Measurements from ENCODE around the gene NCKAP5L. TPM values are rescaled to one million over a fixed set of nuclear protein-coding genes. Genes with fewer than 3 reads are reported as not detected.
A peak's percentile ranks its signal among the peaks of the same experiment; 100 is the strongest.

The NCKAP5L gene
- polyA plus RNA-seq, 1 donor (not counting 4 experiments of a cell fraction or from before 2014, with no cell fraction given) = 3.9 TPM

DNA sequence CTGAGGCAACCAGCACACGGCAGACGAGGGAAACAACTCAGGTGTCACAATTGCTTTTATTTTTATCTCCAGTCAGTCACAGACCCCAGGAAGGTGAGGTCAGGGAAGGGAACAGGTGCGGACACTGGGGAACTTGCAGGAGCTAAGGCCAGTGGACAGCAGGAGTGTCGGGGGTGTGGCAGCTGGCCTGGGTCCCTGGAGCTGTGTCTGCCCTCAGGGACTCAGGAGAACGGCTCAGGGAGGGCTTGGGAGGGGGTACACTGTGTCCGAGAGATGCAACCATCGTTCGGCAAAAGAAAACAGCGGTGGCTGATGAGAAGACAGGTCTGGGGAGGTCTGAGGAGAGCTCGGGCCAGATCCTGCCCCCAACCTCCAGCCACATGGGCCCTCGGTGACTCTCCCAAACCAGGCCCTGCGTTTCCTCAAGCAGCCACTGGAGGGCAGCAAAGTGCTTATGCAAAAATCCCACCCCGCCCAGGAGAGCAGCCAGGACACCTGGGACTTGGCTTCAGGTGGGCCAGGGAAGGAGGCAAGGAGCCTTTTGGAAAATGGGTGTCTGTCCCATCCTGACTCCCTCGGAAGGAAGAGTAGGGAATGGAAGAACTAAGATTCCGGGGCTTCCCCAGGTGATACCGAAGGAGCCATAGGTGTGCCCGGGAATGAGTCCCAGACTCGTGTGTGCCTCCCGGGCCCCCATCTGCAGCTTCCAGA is 38.8 kb upstream of the NCKAP5L start:
- Histone ChIP-seq H3K4me2 (ENCODE audit: control insufficient read depth, extremely low read depth, insufficient read depth, low read depth, low read length) (peak overlapping the region; percentile 57), H3K9me3 (ENCODE audit: control insufficient read depth, low read depth, low read length) (no peaks in the 10 kb centered on the region), H2AFZ (ENCODE audit: control insufficient read depth, low read length) (peak overlapping the region; percentile 36), H3K4me1 (ENCODE audit: control insufficient read depth, extremely low read depth, insufficient read depth, low read length) (peaks cover 10% of the 10 kb centered on the region), H3K27ac (ENCODE audit: control insufficient read depth, insufficient read depth, low read length) (no peak overlapping the region), H3K9ac (ENCODE audit: control insufficient read depth, extremely low read depth, insufficient read depth, low read length) (no peak overlapping the region), H3K4me3 (ENCODE audit: control insufficient read depth in 2 of 3, extremely low read depth in 1 of 3, insufficient read depth in 2 of 3, low read depth in 1 of 3, low read length in 3 of 3) (no peak overlapping the region), H3K9me1 (ENCODE audit: control insufficient read depth, extremely low read depth, insufficient read depth, low read length) (no peaks in the 10 kb centered on the region), H3K79me2 (ENCODE audit: control insufficient read depth, insufficient read depth, low read length) (no peaks in the 10 kb centered on the region), H3K27me3 (ENCODE audit: control insufficient read depth, extremely low read depth, insufficient read depth, low read length) (peaks cover 12% of the 10 kb centered on the region), H3K36me3 (ENCODE audit: control insufficient read depth in 2 of 2, extremely low read depth in 1 of 2, insufficient read depth in 2 of 2, low read length in 2 of 2) (no peaks in the 10 kb centered on the region), H4K20me1 (ENCODE audit: control insufficient read depth, extremely low read depth, insufficient read depth, low read length) (no peaks in the 10 kb centered on the region)
- FAIRE-seq (no peak), DNase-seq (ENCODE audit: low read depth, low spot score) (no peak)
- dilution Hi-C loops (cut with MboI; ENCODE audit: extremely low pct_ligation_motif_present, low sequenced_read_pairs) = loop anchor here (25.0 kb wide), 1 partner anchor 195 kb away; the partner anchor contains the start of gene ASIC1
- TF ChIP-seq EZH2 (IDR thresholded peaks at IDR 0.05; ENCODE audit: low read length) (no peak), CTCF (optimal IDR thresholded peaks at IDR 0.05 in 1 of 3, IDR thresholded peaks at IDR 0.05 in 1 of 3, conservative IDR thresholded peaks at IDR 0.05 in 1 of 3; ENCODE audit: extremely low read depth in 1 of 3, insufficient read depth in 2 of 3, low read length in 3 of 3) (peak; percentile 90 to 99 (median 96))

DNA sequence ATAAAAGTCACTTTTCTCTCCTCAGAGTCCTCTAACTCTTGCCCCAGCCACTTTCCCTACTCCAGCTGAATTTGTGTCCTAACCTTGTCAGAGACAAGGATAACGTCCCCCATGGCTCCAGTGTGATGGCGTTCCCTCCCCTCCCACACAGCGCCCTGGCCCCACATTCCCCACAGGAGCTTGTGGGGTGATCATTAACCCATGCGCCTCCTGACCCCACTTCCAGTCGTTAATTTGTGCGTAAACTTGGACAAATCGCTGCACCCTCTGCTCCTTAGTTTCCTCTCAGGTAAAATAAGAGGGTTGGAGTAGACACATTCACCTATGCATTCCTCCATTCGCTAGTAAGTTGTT is 37.5 kb upstream of the NCKAP5L start:
- Histone ChIP-seq H3K4me1 (ENCODE audit: control insufficient read depth, extremely low read depth, insufficient read depth, low read length) (peaks cover 10% of the 10 kb centered on the region), H3K79me2 (ENCODE audit: control insufficient read depth, insufficient read depth, low read length) (no peaks in the 10 kb centered on the region), H2AFZ (ENCODE audit: control insufficient read depth, low read length) (no peak overlapping the region), H3K36me3 (ENCODE audit: control insufficient read depth in 2 of 2, extremely low read depth in 1 of 2, insufficient read depth in 2 of 2, low read length in 2 of 2) (no peaks in the 10 kb centered on the region), H3K27me3 (ENCODE audit: control insufficient read depth, extremely low read depth, insufficient read depth, low read length) (peaks cover 12% of the 10 kb centered on the region), H3K4me3 (ENCODE audit: control insufficient read depth in 2 of 3, extremely low read depth in 1 of 3, insufficient read depth in 2 of 3, low read depth in 1 of 3, low read length in 3 of 3) (no peak overlapping the region), H3K27ac (ENCODE audit: control insufficient read depth, insufficient read depth, low read length) (no peak overlapping the region), H3K9me1 (ENCODE audit: control insufficient read depth, extremely low read depth, insufficient read depth, low read length) (no peaks in the 10 kb centered on the region), H3K9ac (ENCODE audit: control insufficient read depth, extremely low read depth, insufficient read depth, low read length) (no peak overlapping the region), H4K20me1 (ENCODE audit: control insufficient read depth, extremely low read depth, insufficient read depth, low read length) (no peaks in the 10 kb centered on the region), H3K9me3 (ENCODE audit: control insufficient read depth, low read depth, low read length) (no peaks in the 10 kb centered on the region), H3K4me2 (ENCODE audit: control insufficient read depth, extremely low read depth, insufficient read depth, low read depth, low read length) (no peak overlapping the region)
- TF ChIP-seq EZH2 (IDR thresholded peaks at IDR 0.05; ENCODE audit: low read length) (no peak), CTCF (optimal IDR thresholded peaks at IDR 0.05 in 1 of 3, IDR thresholded peaks at IDR 0.05 in 1 of 3, conservative IDR thresholded peaks at IDR 0.05 in 1 of 3; ENCODE audit: extremely low read depth in 1 of 3, insufficient read depth in 2 of 3, low read length in 3 of 3) (no peak)
- DNase-seq (ENCODE audit: low read depth, low spot score) (no peak), FAIRE-seq (no peak)
- dilution Hi-C loops (cut with MboI; ENCODE audit: extremely low pct_ligation_motif_present, low sequenced_read_pairs) = loop anchor here (25.0 kb wide), 1 partner anchor 197 kb away; the partner anchor contains the start of gene ASIC1
